Mesothelial cell of epicardium (in vitro differentiated cells): ENCODE results near the gene CEP170B. TPM values are rescaled to one million over a fixed set of nuclear protein-coding genes. Genes with fewer than 3 reads are reported as not detected.
"Not testable (repeated sequence)": the region's sequence is repeated elsewhere in the genome, so short reads cannot be mapped to it uniquely, and the experiment has no call there.

Experiments
- DNase-seq, 2 experiments: peaks; one replicate each; pipeline ENCODE4 v3.0.0; 2021; ENCODE audit warnings: low spot score in 2 of 2; ENCODE audit not compliant: unreplicated experiment in 2 of 2
- H3K27ac Mint-ChIP-seq: 2 replicates; pipeline ENCODE4 v1.8.0; 2021; ENCODE audit warnings: mixed read lengths
- H3K27me3 Mint-ChIP-seq: 2 replicates; pipeline ENCODE4 v1.8.0; 2021; ENCODE audit warnings: low read depth, mixed read lengths
- H3K36me3 Mint-ChIP-seq: 2 replicates; pipeline ENCODE4 v1.8.0; 2021; ENCODE audit warnings: mixed read lengths
- H3K4me1 Mint-ChIP-seq: 2 replicates; pipeline ENCODE4 v1.8.0; 2021; ENCODE audit warnings: mixed read lengths
- H3K4me3 Mint-ChIP-seq: 2 replicates; pipeline ENCODE4 v1.8.0; 2021; ENCODE audit warnings: mild to moderate bottlenecking, moderate library complexity, mixed read lengths
- H3K9me3 Mint-ChIP-seq: 2 replicates; pipeline ENCODE4 v1.8.0; 2021; ENCODE audit warnings: mixed read lengths
- total RNA-seq: library from RNA; stranded (reverse); gene quantifications from 3 replicates; pipeline ENCODE4 v1.2.1, GENCODE V29; 2021
- TF ChIP-seq, protein P1 (sequence below): fragments of 200-600 bp; sonication (generic); IDR thresholded peaks from one replicate; pipeline ENCODE4 v1.5.0; 2021; ENCODE audit warnings: antibody characterized with exemption; ENCODE audit not compliant: unreplicated experiment

Gene CEP170B
- total RNA-seq, 1 donor from 2014 or later, result 29.2 TPM

- Mint-ChIP-seq H3K27me3 (peaks cover 26% of the 10 kb centered on the region), H3K4me1 (no peaks in the 10 kb centered on the region), H3K9me3 (peaks cover 14% of the 10 kb centered on the region), H3K27ac (no peak overlapping the region), H3K36me3 (no peaks in the 10 kb centered on the region), H3K4me3 (no peak overlapping the region)
- no peak for DNase-seq
- TF ChIP-seq, protein P1, sequence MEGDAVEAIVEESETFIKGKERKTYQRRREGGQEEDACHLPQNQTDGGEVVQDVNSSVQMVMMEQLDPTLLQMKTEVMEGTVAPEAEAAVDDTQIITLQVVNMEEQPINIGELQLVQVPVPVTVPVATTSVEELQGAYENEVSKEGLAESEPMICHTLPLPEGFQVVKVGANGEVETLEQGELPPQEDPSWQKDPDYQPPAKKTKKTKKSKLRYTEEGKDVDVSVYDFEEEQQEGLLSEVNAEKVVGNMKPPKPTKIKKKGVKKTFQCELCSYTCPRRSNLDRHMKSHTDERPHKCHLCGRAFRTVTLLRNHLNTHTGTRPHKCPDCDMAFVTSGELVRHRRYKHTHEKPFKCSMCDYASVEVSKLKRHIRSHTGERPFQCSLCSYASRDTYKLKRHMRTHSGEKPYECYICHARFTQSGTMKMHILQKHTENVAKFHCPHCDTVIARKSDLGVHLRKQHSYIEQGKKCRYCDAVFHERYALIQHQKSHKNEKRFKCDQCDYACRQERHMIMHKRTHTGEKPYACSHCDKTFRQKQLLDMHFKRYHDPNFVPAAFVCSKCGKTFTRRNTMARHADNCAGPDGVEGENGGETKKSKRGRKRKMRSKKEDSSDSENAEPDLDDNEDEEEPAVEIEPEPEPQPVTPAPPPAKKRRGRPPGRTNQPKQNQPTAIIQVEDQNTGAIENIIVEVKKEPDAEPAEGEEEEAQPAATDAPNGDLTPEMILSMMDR, result no peak
Measured at GRCh38 chr14:104917116-104917515, 52.0 kb downstream of the CEP170B start.

- H3K9me3 Mint-ChIP-seq, result peaks cover 13% of the 10 kb centered on the region
- no peak overlapping the region for H3K27ac Mint-ChIP-seq
- no peak overlapping the region for H3K4me3 Mint-ChIP-seq
- no peaks in the 10 kb centered on the region for H3K36me3 Mint-ChIP-seq
- DNase-seq, result no peak
- TF ChIP-seq, protein P1, result no peak
- H3K4me1 Mint-ChIP-seq, result no peaks in the 10 kb centered on the region
- H3K27me3 Mint-ChIP-seq, result peaks cover 26% of the 10 kb centered on the region
Measured at GRCh38 chr14:104917993-104918392, 52.9 kb downstream of the CEP170B start.

DNA sequence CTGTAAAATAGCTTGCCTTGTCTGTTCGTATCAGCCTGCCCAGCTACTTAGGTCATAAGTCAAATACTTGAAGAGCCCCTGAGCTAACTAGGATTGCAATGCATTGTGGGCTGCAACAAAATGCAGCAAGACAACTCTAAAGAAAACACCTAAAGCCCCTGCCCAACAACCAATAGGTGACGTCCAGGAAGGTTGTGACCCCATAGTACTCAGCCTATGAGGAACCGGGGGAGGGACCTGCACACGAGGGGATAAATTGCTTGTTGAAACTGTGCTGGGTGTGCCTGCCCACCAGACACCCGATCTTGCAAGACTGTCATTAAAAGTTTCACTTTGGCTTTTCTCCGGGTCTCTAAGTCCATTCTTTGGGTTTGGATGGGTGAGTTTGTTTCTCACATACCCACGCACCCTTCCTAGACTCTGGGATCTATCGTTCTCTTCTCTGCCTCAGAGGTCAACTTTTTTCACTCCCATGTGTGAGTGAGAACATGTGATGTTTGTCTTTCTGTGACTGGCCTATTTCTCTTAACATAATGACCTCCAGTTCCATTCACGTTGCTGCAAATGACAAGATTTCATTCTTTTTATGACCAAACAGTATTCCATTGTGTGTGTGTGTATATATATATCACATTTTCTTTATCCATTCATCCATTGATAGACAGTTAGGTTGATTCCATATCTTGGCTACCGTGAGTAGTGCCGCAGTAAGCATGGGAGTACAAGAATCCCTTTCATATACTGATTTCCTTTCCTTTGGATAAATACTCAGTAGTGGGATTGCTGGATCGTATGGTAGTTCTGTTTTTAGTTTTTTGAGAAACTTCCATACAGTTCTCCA lies 54.3 kb downstream of the CEP170B start:
- H3K4me1 Mint-ChIP-seq, H3K36me3 Mint-ChIP-seq, H3K4me3 Mint-ChIP-seq, H3K27ac Mint-ChIP-seq, DNase-seq: not testable (repeated sequence)
- Mint-ChIP-seq H3K9me3 (peaks cover 13% of the 10 kb centered on the region), H3K27me3 (peaks cover 13% of the 10 kb centered on the region)

GRCh38 chr14:104919993-104920315 lies 54.9 kb downstream of the CEP170B start:
- Mint-ChIP-seq H3K36me3 (no peaks in the 10 kb centered on the region), H3K4me1 (no peaks in the 10 kb centered on the region), H3K27ac (no peak overlapping the region), H3K4me3 (no peak overlapping the region), H3K9me3 (peaks cover 14% of the 10 kb centered on the region), H3K27me3 (peaks cover 7% of the 10 kb centered on the region)
- DNase-seq, result no peak
- TF ChIP-seq, protein P1, result no peak

DNA sequence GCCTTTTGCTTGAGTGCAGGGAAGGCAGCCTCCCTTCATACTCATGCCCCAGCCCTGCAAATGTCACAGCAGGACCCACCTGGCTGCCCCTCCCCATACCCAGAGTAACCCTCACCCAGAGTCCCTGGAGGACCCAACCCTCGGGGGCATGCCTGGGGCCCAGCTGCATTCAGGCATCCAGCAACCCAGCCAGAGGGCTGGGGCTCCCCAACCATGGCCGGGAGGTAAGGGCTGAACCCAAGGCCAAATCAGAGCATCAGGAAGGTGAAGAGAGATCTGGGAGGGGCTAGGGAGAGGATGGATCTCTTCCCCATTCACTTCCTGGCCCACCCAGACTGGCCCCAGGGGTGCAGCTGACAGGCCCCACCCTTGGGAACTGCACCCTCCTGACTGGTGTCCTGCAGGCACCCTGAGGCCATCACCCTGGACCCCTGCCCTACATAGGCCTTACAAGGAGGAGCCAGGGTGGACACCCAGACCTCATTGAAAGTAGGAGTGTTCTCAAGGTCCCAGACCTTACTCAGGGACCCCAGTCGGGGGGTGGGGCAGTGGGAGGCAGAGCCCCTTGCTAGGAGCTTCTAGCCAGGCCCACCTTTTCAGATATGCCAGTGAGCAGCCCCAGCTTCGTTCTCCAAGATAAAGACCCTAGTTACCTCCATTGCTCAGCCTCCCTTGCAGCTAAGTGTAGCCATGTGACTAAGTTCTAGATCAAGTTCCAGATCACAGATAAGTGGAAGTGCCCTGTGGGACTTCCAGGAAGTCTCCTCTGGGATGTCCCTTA lies 58.8 kb downstream of the CEP170B start:
- peaks cover 14% of the 10 kb centered on the region for H3K9me3 Mint-ChIP-seq
- H3K27ac Mint-ChIP-seq, result no peak overlapping the region
- no peaks in the 10 kb centered on the region for H3K36me3 Mint-ChIP-seq
- H3K4me3 Mint-ChIP-seq, result no peak overlapping the region
- no peak for DNase-seq
- H3K27me3 Mint-ChIP-seq, result peaks cover 1% of the 10 kb centered on the region
- TF ChIP-seq, protein P1, result no peak
- H3K4me1 Mint-ChIP-seq, result no peaks in the 10 kb centered on the region
